HL-60 (cell line): ENCODE results near the gene C16orf95.

Experiments used
- DNase-seq, 2 experiments: peaks; one replicate each; pipeline ENCODE4 v3.0.0-alpha.2; 2010 to 2020; ENCODE audit warnings: low read depth in 1 of 2, low spot score in 1 of 2
- H3K27ac ChIP-seq: fragments of 250-450 bp; sonication (Bioruptor Pico); replicated peaks from 2 replicates; pipeline ENCODE4 v1.5.1; 2020; ENCODE audit warnings: mild to moderate bottlenecking, moderate library complexity
- H3K27me3 ChIP-seq: fragments of 250-450 bp; sonication (Bioruptor Pico); 2 replicates; pipeline ENCODE4 v1.5.1; 2021; ENCODE audit warnings: mild to moderate bottlenecking, moderate library complexity; ENCODE audit not compliant: insufficient read depth, poor library complexity, severe bottlenecking
- H3K4me3 ChIP-seq: replicated peaks from 2 replicates; pipeline ENCODE4 v1.5.1; 2011; ENCODE audit warnings: mild to moderate bottlenecking, control low read depth, low read length; ENCODE audit not compliant: insufficient read depth
- GABPA ChIP-seq: IDR thresholded peaks from 2 replicates; pipeline ENCODE4 v1.6.1; 2012; ENCODE audit warnings: low read depth
- POLR2AphosphoS5 ChIP-seq: IDR thresholded peaks from 2 replicates; pipeline ENCODE4 v1.6.1; 2012; ENCODE audit warnings: low read depth
- SPI1 ChIP-seq: IDR thresholded peaks from 2 replicates; pipeline ENCODE4 v1.6.1; 2012; ENCODE audit warnings: low read depth, mild to moderate bottlenecking, borderline replicate concordance
- TF ChIP-seq, protein P1 (sequence below): IDR thresholded peaks from 2 replicates; pipeline ENCODE4 v1.6.1; 2012; ENCODE audit warnings: low read depth; ENCODE audit not compliant: insufficient replicate concordance
- TF ChIP-seq, protein P2 (sequence below): IDR thresholded peaks from one replicate; pipeline ENCODE4 v1.5.1; 2011; ENCODE audit warnings: low read length, control low read depth, inconsistent platforms; ENCODE audit not compliant: insufficient read depth

The C16orf95 gene

DNA sequence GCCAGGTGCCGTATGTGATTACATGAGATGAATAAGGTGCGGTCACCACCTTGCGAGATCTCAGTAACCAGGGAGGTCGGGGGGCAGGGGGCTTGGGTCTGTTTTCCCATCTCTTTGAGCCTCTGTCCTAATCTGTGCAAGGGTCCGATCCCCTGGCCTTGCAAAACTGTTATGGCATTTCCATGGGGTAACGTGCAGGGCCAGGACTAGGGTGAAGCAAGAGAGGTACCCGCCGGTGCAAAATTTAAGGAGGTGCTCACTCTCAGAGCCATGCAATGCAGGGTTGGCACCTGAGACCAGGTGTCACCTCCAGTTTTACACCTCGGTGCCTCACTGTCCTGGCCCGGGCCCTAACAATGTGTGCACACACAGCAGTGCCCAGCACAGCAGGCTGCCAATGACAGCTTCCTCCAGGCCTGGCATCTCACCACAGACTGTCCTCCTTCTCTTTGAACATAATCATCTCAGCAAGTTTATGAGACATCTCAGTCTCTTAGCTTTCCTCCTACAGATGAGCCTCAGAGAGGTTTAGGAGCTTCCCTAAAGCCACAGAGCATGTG lies 43.6 kb downstream of the C16orf95 start:
- TF ChIP-seq, protein P1, sequence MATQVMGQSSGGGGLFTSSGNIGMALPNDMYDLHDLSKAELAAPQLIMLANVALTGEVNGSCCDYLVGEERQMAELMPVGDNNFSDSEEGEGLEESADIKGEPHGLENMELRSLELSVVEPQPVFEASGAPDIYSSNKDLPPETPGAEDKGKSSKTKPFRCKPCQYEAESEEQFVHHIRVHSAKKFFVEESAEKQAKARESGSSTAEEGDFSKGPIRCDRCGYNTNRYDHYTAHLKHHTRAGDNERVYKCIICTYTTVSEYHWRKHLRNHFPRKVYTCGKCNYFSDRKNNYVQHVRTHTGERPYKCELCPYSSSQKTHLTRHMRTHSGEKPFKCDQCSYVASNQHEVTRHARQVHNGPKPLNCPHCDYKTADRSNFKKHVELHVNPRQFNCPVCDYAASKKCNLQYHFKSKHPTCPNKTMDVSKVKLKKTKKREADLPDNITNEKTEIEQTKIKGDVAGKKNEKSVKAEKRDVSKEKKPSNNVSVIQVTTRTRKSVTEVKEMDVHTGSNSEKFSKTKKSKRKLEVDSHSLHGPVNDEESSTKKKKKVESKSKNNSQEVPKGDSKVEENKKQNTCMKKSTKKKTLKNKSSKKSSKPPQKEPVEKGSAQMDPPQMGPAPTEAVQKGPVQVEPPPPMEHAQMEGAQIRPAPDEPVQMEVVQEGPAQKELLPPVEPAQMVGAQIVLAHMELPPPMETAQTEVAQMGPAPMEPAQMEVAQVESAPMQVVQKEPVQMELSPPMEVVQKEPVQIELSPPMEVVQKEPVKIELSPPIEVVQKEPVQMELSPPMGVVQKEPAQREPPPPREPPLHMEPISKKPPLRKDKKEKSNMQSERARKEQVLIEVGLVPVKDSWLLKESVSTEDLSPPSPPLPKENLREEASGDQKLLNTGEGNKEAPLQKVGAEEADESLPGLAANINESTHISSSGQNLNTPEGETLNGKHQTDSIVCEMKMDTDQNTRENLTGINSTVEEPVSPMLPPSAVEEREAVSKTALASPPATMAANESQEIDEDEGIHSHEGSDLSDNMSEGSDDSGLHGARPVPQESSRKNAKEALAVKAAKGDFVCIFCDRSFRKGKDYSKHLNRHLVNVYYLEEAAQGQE, result no peak
- TF ChIP-seq, protein P2, sequence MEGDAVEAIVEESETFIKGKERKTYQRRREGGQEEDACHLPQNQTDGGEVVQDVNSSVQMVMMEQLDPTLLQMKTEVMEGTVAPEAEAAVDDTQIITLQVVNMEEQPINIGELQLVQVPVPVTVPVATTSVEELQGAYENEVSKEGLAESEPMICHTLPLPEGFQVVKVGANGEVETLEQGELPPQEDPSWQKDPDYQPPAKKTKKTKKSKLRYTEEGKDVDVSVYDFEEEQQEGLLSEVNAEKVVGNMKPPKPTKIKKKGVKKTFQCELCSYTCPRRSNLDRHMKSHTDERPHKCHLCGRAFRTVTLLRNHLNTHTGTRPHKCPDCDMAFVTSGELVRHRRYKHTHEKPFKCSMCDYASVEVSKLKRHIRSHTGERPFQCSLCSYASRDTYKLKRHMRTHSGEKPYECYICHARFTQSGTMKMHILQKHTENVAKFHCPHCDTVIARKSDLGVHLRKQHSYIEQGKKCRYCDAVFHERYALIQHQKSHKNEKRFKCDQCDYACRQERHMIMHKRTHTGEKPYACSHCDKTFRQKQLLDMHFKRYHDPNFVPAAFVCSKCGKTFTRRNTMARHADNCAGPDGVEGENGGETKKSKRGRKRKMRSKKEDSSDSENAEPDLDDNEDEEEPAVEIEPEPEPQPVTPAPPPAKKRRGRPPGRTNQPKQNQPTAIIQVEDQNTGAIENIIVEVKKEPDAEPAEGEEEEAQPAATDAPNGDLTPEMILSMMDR, result no peak
- TF ChIP-seq SPI1 (no peak), POLR2AphosphoS5 (no peak), GABPA (no peak)
- H3K27ac ChIP-seq, result no peak overlapping the region

DNA sequence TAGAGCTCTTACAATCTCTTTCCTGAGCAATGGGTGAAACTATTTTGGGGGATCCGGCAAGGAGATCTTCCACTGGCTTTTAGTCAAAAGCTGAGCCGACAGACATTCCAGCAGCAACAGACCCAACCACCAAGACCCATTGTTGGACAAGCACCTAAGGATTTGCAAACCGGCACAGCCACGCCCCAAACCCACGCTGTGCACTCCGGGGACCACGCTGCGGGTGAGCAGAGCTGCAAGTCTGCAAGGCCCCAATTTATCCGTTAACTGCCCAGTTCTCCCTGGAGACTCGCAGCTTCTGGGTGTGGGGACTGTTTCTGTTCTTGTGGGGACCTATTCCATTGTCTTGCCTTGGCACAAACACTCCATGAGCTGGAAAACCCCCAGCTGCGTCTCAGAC lies 45.9 kb downstream of the C16orf95 start:
- no peak overlapping the region for H3K4me3 ChIP-seq
- TF ChIP-seq POLR2AphosphoS5, result no peak
- TF ChIP-seq GABPA, result no peak
- TF ChIP-seq SPI1, result no peak
- TF ChIP-seq, protein P1, result no peak
- TF ChIP-seq, protein P2, result no peak
- no peaks in the 10 kb centered on the region for H3K27me3 ChIP-seq
- no peak overlapping the region for H3K27ac ChIP-seq
- DNase-seq, result no peak

More for the DNA sequence above, 43.6 kb downstream of the C16orf95 start:
- DNase-seq, result no peak
- Histone ChIP-seq H3K27me3 (no peaks in the 10 kb centered on the region), H3K4me3 (no peak overlapping the region)

DNA sequence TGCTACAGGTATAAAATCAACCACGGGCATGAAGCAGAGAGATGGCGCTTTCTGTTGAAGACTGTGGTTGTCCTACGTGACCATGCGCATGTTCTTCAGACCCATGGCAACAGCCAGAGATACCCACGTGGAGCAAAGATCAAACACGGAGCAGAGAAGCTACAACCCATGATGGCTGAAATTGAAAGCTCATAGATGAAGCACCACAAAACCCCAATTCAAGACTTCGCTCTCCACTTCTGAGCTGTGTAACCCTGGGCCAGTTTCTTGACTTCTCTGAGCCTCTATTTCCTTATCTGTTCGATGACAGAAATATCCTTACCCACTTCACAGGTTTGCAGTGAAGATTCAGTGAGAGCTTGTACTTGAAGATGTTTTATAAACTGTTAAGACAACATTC lies 49.6 kb downstream of the C16orf95 start:
- Histone ChIP-seq H3K27me3 (no peaks in the 10 kb centered on the region), H3K27ac (no peak overlapping the region), H3K4me3 (no peak overlapping the region)
- no peak for DNase-seq
- TF ChIP-seq, protein P2, result no peak
- TF ChIP-seq, protein P1, result no peak
- TF ChIP-seq GABPA (no peak), POLR2AphosphoS5 (no peak), SPI1 (no peak)
